HG03045 (cell line): ENCODE measurements around the gene UNC45A.
"Not testable (repeated sequence)": the region's sequence is repeated elsewhere in the genome, so short reads cannot be mapped to it uniquely, and the experiment has no call there.

Experiments
- ATAC-seq: cut with Tn5 transposase; IDR thresholded peaks from one replicate; pipeline ENCODE4 v1.9.1; 2021; ENCODE audit warnings: mild to moderate bottlenecking, moderate library complexity; ENCODE audit not compliant: unreplicated experiment

Gene UNC45A

DNA sequence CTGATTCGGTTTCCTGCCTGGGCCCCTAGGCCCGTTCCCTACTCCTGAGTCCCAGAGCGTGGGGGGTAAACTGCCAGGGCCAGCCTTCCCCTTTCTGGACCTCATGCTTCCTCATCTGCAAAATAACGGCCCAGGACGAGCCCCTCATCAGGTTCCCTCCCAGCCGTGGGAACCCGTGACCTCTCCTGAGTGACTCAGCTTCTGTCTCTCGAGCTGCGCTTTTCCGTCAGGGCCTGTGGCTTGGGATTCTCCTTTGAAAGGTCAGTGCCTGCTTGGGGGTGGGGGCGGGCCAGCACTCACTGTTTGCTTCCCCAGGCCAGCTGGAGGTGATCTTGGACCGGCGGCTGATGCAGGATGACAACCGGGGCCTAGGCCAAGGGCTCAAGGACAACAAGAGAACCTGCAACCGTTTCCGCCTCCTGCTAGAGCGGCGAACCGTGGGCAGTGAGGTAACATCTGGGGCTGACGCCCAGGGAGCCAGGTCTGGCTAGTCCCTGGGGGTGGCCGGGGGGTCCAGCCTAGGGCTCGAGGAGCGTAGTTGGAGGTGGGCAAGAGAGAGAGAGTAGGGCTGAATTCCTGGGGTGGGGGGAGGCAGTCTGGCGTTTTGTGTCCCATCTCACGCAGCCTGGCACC lies 19.2 kb upstream of the UNC45A start:
- no peak for ATAC-seq

DNA sequence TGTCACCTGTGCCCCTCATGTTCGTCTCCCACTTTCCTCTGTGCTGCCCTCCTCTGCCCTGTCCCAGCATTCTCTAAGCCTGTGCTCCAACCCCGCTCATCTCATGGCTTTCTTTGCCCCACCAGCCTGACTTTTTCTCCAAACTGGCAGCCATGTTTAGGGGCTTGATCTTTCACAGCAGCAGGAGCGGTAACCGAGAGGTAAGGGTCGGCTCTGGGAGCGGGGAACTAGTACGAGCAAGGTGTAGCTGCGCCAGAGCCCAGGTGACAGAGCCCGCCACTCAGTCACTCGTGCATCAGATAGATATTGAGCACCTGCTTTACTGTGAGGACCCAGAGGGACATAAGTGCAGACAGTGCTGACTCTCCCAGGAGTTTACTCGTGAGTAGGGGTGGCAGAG lies 18.6 kb upstream of the UNC45A start:
- ATAC-seq, result no peak

DNA sequence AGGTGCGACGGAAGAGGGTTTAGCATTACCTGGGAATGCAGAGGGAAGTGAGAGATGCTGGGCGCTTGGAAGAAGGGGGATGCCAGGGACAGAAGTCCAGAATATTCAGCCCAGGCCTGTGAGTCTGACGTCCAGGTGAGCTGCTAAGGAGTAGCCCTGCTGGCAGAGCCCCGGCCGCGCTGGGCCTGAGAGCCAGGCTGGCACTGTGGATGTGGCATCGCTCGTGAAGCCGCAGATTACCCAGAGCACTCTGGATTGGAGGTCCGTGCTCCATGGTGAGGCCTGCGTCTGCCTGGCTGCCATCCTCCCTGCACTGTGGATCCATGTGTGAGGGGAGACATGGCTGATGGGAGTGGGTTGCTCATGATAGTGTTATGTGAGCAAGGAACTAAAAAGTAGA lies 17.5 kb upstream of the UNC45A start:
- no peak for ATAC-seq

DNA sequence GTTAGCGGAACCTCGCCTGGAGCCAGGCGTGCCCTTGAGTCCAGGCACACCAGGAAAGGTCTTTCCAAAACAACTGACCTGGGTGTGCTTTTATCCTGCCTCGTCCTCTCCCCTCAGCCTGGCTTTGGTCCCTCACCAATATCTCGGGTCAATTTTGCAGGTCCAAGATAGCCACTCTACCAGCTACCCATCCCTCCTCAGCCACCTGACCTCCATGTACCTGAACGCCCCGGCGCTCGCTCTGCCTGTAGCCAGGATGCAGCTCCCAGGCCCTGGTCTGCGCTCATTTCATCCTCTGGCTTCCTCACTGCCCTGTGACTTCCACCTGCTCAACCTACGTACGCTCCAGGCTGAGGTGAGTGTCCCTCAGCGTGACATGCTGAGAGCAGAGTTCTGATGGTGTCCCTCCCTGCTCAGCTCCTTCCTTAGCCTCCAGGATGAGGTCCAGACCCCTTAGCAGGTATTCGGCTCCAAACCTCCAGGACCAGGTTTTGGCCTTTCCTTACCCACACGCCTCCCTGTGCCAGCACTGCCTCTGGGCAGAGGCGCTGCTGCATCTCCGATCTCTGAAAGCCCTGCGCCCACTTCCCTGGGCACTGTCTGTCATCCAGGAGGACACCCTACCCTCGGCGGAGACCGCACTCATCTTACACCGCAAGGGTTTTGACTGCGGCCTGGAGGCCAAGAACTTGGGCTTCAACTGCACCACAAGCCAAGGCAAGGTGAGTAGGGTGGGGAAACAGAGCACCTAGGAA lies 16.9 kb upstream of the UNC45A start:
- no peak for ATAC-seq

DNA sequence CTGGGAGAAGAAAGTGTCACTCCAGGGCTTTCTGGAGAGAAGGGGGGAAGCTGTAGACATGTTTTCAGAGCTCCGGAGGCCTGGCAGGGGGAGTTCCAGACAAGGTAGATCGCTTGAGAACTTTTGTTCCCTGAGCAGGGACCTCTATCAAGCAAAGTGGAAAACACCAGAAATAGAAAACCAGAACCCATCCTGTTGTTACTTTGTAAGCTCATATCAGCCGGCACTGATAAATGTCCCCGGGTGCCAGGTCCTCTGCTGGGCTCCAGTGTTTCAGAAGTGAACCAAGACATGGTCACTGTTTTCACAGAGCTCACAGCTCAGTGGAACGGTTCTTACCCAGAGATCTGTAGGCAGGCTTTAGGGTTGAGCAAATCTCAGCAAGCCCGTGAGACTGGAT lies 16.2 kb upstream of the UNC45A start:
- ATAC-seq, result no peak

DNA sequence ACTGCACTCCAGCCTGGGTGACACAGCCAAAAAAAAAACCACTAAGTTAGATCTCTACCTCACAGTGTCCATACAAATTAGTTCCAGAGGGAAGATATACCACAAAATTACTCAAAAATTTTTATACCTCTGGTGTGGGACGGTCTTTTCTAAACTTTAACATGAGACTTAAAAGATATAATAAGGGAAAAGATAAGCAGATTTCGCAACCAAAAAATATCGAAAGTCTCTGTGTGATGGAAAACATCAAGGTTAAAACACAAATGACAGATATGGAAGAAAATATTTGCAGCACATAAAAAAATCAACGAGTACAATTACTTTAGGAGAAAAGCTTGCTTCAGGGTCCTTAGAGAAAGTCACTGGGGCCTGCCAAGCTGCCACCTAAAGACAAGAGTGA lies 13.2 kb upstream of the UNC45A start:
- no peak for ATAC-seq

DNA sequence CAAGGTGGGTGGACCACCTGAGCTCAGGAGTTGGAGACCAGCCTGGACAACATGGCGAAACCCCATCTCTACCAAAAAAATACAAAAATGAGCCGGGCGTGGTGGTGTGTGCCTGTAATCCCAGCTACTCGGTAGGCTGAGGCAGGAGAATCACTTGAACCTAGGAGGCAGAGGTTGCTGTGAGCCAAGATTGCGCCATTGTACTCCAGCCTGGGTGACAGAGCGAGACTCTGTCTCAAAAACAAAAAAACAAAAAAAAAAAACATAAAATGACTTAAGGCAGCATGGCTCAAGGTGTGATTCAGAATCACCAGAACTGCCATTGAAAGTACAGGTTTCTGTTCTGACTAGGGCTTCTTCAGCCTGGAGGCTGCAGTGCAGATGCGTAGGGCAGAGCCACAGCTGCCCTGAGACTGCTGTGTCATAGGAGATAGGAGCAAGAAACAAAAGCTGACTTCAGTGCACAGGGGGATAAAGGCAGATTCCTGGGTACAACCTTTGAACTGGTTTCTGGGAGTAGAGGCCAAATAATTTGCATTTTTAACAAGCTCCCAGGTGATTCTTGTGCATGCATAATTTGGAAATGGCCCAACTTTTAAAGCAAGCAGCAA lies 12.3 kb upstream of the UNC45A start:
- ATAC-seq, result peak; percentile 78

DNA sequence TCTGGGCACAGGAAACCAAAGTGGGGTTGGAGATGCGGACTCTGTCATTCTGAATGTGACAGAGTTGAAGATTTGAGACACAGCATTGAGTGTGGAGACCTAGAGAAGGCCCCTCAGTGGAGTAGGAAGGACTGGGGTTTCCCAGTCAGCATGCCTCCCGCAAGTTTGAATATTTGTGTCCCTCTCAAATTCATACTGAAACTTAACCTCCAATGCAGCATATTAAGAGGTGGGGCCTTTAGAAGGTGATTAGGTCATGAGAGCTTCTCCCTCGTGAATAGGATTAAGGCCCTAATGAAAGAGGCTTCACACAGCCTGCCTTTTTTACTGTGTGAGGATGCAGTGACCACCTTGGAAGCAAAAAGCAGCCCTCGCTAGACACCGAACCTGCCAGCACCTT lies 10.7 kb upstream of the UNC45A start:
- peak; percentile 52 for ATAC-seq

DNA sequence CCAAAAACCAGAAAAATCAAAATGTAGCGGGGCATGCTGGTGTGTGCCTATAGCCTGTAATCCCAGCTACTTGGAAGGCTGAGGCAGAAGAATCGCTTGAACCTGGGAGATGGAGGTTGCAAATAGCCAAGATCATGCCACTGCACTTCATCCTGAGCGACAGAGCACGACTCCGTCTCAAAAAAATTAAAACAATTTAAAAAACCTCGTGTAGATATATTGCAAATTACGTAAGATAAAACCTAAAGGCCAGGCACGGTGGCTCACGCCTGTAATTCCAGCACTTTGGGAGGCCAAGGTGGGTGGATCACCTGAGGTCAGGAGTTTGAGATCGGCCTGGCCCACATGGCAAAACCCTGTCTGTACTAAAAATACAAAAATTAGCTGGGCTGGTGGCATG lies 8.3 kb upstream of the UNC45A start:
- not testable (repeated sequence) for ATAC-seq

DNA sequence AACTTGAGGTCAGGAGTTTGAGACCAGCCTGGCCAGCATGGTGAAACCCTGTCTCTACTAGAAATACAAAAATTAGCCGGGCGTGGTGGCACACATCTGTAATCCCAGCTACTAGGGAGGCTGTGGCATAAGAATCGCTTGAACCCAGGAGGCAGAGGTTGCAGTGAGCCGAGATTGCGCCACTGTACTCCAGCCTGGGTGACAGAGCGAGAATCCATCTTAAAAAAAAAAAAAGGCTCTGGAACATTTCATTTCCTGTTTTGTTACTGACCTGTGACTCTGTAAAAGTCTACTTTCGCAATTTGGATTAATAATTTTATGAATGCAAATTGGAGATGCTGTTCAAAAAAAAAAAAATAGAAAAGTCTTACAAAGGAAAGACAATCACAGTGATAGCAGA lies 7.0 kb upstream of the UNC45A start:
- ATAC-seq, result not testable (repeated sequence)

DNA sequence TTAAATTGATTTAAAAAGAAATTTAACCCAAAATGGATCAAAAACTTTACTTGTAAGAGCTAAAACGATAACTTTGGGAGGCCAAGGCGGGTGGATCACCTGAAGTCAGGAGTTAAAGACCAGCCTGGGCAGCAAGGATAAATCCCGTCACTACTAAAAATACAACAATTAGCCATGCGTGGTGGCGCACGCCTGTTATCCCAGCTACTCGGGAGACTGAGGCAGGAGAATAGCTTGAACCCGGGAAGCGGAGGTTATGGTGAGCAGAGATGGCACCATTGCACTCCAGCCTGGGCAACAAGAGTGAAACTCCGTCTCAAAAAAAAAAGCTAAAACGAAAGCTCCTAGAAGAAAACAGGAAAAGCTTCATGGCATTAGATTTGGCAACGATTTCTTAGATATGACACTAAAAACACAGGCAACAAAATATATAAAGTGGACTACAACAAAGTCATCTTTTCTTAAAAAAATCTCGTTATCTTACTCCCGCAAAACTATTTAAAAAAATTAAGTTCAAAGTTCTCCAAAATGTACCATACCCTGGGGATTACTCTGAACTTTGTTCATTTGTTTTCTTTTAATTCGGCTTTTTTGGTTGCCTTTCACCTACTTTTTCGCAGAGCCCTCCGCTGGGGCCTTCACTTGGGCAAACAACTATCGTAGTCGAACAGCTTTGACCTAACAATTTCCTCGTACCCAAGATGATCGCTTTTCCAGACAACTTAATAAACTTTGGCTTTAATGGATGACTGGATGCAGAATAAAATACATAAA lies 5.7 kb upstream of the UNC45A start:
- ATAC-seq, result no peak

DNA sequence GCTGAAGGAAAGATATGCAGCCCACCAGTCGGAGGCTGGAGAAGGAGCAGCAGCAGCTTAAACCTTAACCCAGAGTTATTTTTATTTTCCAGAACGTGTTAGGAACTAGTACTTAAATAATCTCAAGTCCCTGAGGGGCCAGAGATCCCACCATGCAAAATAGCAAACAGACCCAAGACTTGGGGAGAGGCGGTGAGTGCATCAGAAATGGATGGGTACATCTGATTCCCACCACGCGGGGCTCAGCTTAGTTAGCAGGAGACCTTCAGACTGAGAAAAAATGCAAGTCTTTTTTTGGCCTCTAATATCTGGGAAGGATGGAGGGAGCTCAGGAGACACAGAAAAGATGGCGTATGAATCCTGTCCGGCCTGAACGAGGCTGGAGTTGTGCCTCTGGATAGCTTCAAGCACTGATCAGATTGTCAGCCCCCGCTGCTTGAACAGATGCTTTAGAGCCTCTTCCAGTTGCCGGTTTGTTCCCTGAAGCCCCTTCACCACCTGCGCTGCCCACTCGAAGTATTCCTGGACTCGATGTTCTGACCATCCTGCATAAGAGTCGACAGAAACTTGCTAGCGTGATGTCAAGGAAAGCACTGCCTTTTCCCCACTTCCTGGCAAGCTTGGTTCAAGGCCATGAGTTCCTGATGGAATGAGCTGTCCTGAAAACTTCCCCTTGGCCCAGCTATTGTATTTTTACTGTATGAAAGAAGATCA lies 4.1 kb upstream of the UNC45A start:
- ATAC-seq, result no peak

DNA sequence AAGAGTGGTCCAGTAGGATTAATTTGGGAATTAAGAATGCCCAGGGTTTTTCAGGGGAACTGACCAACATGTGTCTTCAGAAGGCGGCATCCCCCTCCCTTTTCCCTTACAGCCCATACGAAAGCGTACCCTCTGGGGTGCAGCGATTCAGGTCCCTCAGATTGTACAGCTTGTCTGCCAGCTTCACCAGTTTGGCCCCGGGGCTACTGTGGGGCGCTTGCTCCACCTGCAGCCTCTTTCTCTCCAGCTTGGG lies 3.6 kb upstream of the UNC45A start:
- ATAC-seq, result no peak

DNA sequence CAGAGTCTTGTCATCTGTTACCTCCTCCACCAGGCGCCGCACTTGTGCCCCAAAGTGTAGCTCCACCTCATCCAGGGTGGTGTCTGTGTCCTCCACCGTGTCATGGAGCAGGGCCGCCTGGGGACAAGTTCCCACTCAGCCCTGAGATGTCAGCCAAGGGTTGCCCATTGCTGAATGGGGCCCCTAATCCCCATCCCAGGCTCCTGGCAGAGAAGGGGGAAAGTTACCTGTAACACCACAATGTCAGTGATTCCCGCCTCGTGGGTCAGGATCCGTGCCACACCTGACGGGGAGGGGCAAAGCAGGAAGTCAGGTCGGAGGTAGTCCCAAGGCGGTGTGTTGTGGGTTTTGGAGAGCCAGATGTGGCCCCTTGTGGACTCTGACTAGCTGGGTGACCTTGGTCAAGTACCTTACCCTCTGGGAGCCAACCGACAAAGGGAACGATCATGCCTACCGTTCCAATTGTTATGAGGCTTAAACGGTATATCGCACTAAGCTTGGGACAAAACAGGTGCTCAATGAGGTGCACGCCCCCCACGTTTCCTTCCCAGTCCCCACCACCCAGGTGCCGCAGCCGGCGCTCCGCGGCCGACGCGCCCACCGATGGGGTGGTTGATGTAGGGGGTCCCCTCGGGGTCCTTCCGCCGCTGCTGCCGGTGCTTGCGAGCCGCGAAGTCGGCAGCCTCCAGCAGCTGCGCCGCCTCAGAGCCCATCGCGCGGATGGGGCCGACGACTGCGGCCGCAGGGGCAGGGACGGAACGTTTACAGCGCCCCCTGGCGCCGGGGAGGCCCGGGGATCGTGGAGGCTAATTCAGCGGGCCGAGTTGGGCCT lies 3.0 kb upstream of the UNC45A start, which contains the start of gene HDDC3:
Gene HDDC3, minus strand, starts transcription at position 722 of the 832 bp plus-strand sequence. Its CDS starts 9 bp downstream, at position 713.
- peak; percentile 49 for ATAC-seq

DNA sequence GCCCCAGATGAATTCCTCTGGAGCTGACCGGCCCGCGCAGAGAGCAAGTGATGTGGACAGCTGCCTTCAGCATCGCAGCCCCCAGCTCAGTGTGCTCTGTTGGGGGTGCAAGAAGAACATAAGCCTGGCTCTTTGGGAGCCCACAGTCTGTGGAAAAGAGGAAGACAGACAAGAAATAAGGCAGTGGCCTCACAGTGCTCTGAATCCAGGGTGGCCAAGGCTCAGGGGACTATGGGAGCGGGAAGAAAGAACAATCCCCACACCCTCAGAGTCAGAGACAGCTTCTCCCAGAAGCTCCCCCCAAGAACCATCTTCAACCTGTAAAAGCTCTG lies 2.5 kb upstream of the UNC45A start:
- no peak for ATAC-seq

DNA sequence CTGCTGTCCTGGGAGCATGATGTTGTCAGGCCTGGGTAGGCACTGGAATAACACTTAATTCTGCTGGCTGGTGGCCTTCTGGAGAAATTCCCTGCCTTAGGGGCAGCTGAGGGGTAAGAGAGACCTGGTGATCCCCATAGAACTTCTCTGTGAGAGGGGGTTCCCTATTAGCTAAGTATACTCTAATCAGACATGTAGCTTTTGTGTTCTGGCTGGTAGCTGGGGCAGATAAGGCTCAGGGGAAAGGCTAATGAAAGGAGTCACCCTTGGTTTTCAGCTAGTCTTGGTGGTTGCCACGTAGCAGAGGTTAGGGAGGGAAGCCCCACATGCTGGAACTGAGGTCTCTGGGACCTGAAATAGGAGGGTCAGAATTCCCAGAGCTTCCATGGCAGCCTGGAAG lies 1.8 kb upstream of the UNC45A start:
- no peak for ATAC-seq

DNA sequence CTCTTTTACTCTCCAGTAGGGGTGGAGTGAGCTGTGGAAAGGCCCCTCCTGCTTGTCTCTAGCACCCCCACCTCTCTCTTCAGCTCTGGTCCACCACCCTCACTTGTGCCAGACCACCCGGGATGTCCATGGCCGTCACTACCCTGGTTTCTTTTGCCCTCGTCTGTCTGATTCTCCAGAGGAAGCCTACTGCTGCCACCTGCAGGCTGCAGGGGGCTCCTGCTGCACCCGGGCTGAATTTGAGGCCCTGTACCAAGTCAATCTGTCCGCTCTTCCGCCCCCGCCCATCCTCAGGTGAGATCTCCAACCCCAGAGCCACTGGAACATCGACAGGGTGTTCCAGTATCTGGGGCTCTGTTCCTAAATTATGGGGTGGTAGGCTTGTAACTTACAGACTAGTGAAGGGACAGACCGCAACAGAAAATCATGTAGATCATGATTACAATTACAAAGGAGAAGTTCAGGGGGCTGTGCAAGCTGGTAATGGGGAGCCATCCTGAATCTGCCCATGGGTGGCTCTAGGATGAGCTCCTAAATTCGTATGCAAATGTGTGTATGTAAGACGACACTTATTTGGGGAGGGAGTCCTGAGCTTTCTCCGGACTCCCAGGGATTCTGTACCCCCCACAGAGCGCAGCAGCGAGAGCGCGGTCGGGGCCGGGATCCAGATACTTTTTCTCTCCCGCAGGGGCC lies 683 bp upstream of the UNC45A start:
- peak; percentile 27 for ATAC-seq

DNA sequence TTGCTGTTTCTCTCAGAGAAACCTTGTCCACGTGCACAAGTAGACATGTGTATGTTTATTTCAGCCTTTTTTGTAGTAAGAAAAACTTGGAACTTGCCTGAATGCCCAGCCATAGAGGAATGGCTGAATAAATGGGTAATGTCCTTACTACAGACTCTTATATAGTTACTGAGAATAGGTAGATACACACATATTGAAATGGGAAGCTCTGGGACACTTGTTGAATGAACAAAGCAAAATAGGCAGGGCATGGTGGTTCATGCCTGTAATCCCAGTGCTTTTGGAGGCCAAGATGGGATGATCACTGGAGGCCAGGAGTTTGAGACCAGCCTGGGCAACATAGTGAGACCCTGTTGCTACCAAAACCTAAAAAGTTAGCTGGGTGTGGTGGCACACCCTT lies 1.7 kb downstream of the UNC45A start:
- ATAC-seq, result no peak

DNA sequence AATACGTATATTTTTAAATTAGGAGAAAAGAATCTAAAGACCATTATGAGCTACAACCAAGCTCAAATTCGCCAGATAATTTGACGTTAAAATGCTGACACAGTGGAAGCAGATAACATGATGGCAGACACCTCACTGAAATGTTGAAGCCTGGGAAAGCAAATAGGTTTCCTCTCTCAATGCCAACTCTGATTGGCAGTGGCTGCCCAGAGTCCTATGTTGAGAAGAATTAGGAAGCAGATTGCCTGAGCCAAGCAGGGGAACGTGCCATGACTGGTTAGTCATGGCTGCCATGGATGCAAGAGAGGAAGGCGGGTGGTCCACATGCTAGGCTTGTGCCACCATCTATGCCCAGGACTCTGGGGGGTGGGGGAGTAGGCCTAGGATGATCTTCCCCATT lies 3.2 kb downstream of the UNC45A start:
- no peak for ATAC-seq

DNA sequence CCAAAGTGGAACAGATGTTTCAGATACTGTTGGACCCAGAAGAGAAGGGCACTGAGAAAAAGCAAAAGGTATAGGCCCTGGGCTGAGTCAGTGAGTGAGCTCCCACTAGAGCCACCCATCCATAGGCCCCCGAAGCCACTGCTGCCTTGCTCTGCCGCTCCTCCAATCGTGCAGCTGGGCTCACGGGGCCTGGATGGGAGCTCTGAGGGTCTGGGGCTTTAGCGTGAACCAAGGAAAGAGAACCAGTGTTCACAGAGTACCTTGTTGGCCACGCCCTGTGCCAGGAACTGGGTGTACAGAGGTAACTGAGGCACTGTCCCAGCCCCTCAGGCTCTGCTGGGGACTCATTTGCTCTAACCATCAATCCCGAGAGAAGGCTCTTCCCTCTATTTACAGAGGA lies 4.7 kb downstream of the UNC45A start:
- ATAC-seq, result no peak
